NCI-H2107 (cell line): ENCODE measurements around the gene LSM14B.
A peak's percentile ranks its signal among the peaks of the same experiment; 100 is the strongest.
"Not testable (repeated sequence)": the region's sequence is repeated elsewhere in the genome, so short reads cannot be mapped to it uniquely, and the experiment has no call there.

Experiments
- DNase-seq: peaks from one replicate; lab custom pipeline; 2025; lab: John Stamatoyannopoulos, UW

The LSM14B gene

GRCh38 chr20:62146019-62146755 lies 23.9 kb downstream of the LSM14B start:
- no peak for DNase-seq

GRCh38 chr20:62147125-62147524 lies 24.9 kb downstream of the LSM14B start:
- no peak for DNase-seq

GRCh38 chr20:62147528-62147927 lies 25.3 kb downstream of the LSM14B start:
- DNase-seq, result no peak

GRCh38 chr20:62148383-62148782 lies 26.1 kb downstream of the LSM14B start:
- DNase-seq, result not testable (repeated sequence)

GRCh38 chr20:62148908-62149314 lies 26.6 kb downstream of the LSM14B start:
- no peak for DNase-seq

GRCh38 chr20:62149532-62150309 lies 27.4 kb downstream of the LSM14B start:
- DNase-seq, result no peak

- no peak for DNase-seq
Observed at GRCh38 chr20:62150310-62150575, 28.0 kb downstream of the LSM14B start.

GRCh38 chr20:62151225-62151624 lies 28.9 kb downstream of the LSM14B start:
- DNase-seq, result no peak

GRCh38 chr20:62151835-62152364 lies 29.6 kb downstream of the LSM14B start:
- DNase-seq, result no peak

GRCh38 chr20:62155428-62156253 lies 33.4 kb downstream of the LSM14B start:
- no peak for DNase-seq

GRCh38 chr20:62156254-62156556 lies 33.9 kb downstream of the LSM14B start:
- no peak for DNase-seq

- peak; percentile 29 for DNase-seq
Observed at GRCh38 chr20:62156592-62157386, 34.5 kb downstream of the LSM14B start.

- no peak for DNase-seq
Observed at GRCh38 chr20:62157387-62158087, 35.3 kb downstream of the LSM14B start.

GRCh38 chr20:62158088-62158400 lies 35.8 kb downstream of the LSM14B start:
- DNase-seq, result no peak

GRCh38 chr20:62158541-62158940 lies 36.3 kb downstream of the LSM14B start:
- no peak for DNase-seq

- DNase-seq, result no peak
Observed at GRCh38 chr20:62159052-62159451, 36.8 kb downstream of the LSM14B start.

GRCh38 chr20:62159839-62160238 lies 37.6 kb downstream of the LSM14B start:
- DNase-seq, result no peak

GRCh38 chr20:62160253-62160652 lies 38.0 kb downstream of the LSM14B start:
- DNase-seq, result no peak

- no peak for DNase-seq
Observed at GRCh38 chr20:62160876-62161275, 38.6 kb downstream of the LSM14B start.

- DNase-seq, result no peak
Observed at GRCh38 chr20:62161347-62161746, 39.1 kb downstream of the LSM14B start.

GRCh38 chr20:62162765-62163484 lies 40.6 kb downstream of the LSM14B start:
- DNase-seq, result no peak
